ENCODE measurements around the gene NT5DC2. TPM values are rescaled to one million over a fixed set of nuclear protein-coding genes. Genes with fewer than 3 reads are reported as not detected.

Gene NT5DC2
- total and polyA plus RNA-seq, 2 experiments from 2014 or later, result 49.9 to 111 TPM

- no peaks in the 10 kb centered on the region for H3K9me2 ChIP-seq (ENCODE audit: insufficient read depth)
- 70 to 75% methylated on average over 8 of the region's 8 CpGs for WGBS, 2 experiments (ENCODE audit: low coverage in 1 of 2, low lambda C conversion rate in 2 of 2, missing lambda C conversion rate in 2 of 2)
- H2AFZ ChIP-seq, result no peak overlapping the region
- no peak for DNase-seq
- H3K27ac ChIP-seq, result no peak overlapping the region
- no peaks in the 10 kb centered on the region for H3K27me3 ChIP-seq (replicated peaks; ENCODE audit: insufficient read depth)
- H3K9me3 ChIP-seq (ENCODE audit: low read depth), result no peaks in the 10 kb centered on the region
- no peaks in the 10 kb centered on the region for H4K20me1 ChIP-seq (ENCODE audit: insufficient read depth)
- no peak overlapping the region for H3K4me2 ChIP-seq (ENCODE audit: unreplicated experiment)
- H3K9ac ChIP-seq, result no peak overlapping the region
- no peaks in the 10 kb centered on the region for H3F3A ChIP-seq (ENCODE audit: insufficient read depth)
- H3K4me1 ChIP-seq (ENCODE audit: insufficient read depth), result no peaks in the 10 kb centered on the region
- in situ Hi-C loops (cut with MboI), result no loop called here
- no peaks in the 10 kb centered on the region for H3K36me3 ChIP-seq (ENCODE audit: low read depth)
- H3K4me3 ChIP-seq, result no peak overlapping the region
- no peak for TF ChIP-seq EZH2 (IDR thresholded peaks at IDR 0.05; ENCODE audit: insufficient read depth, poor library complexity, severe bottlenecking)
- TF ChIP-seq EZH2phosphoT487 (IDR thresholded peaks at IDR 0.05; ENCODE audit: insufficient read depth, low read depth), result no peak
- H3K79me2 ChIP-seq (ENCODE audit: insufficient read depth), result no peaks in the 10 kb centered on the region
Measured at GRCh38 chr3:52521488-52521824, 12.2 kb downstream of the NT5DC2 start.

DNA sequence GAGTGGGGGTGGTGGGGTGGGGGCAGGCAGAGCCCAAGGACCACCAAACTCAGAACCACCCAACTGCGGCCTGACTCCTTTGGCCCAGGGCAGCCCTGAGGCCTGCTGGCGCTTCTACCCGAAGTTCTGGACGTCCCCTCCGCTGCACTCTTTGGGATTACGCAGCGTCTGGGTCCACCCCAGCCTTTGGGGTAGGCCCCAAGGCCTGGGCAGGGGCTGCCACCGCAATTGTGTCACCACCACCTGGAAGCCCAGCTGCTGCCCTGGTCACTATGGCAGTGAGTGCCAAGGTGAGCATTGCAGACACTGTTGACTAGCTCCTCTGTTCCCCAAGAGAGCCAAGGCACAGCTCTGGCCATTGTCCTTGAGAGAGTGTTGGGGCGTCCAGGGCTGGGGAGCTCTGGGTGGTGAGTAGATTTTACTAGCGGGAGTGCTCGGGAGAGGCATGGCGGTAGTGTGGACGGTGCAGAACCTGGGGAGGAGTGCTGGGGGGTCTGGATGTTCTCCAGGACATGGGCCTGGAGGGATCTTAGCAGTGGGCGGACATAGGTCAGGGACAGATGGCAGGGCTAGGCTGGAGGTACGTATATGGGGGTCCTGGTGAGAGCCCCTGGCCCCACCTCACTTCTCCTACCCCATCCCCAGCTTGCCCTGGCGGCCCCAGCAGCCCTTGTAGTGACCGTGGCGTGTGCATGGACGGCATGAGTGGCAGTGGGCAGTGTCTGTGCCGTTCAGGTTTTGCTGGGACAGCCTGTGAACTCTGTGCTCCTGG is 12.8 kb downstream of the NT5DC2 start:
- Histone ChIP-seq H3K9ac (no peak overlapping the region), H3F3A (ENCODE audit: insufficient read depth) (no peaks in the 10 kb centered on the region), H3K9me3 (ENCODE audit: low read depth) (no peaks in the 10 kb centered on the region), H3K79me2 (ENCODE audit: insufficient read depth) (no peaks in the 10 kb centered on the region), H3K27me3 (replicated peaks; ENCODE audit: insufficient read depth) (no peaks in the 10 kb centered on the region), H4K20me1 (ENCODE audit: insufficient read depth) (no peaks in the 10 kb centered on the region), H3K4me2 (ENCODE audit: unreplicated experiment) (no peak overlapping the region), H2AFZ (no peak overlapping the region), H3K4me3 (no peak overlapping the region), H3K9me2 (ENCODE audit: insufficient read depth) (no peaks in the 10 kb centered on the region), H3K27ac (no peak overlapping the region), H3K4me1 (ENCODE audit: insufficient read depth) (no peaks in the 10 kb centered on the region), H3K36me3 (ENCODE audit: low read depth) (no peaks in the 10 kb centered on the region)
- 92% methylated on average over 20 of the region's 20 CpGs for WGBS, 2 experiments (ENCODE audit: low coverage in 1 of 2, low lambda C conversion rate in 2 of 2, missing lambda C conversion rate in 2 of 2)
- TF ChIP-seq EZH2phosphoT487 (IDR thresholded peaks at IDR 0.05; ENCODE audit: insufficient read depth, low read depth) (no peak), EZH2 (IDR thresholded peaks at IDR 0.05; ENCODE audit: insufficient read depth, poor library complexity, severe bottlenecking) (no peak)
- no peak for DNase-seq
- in situ Hi-C loops (cut with MboI), result no loop called here

- Histone ChIP-seq H3K79me2 (ENCODE audit: insufficient read depth) (no peaks in the 10 kb centered on the region), H4K20me1 (ENCODE audit: insufficient read depth) (no peaks in the 10 kb centered on the region), H3F3A (ENCODE audit: insufficient read depth) (no peaks in the 10 kb centered on the region), H3K4me1 (ENCODE audit: insufficient read depth) (no peaks in the 10 kb centered on the region), H3K27me3 (replicated peaks; ENCODE audit: insufficient read depth) (no peaks in the 10 kb centered on the region), H2AFZ (no peak overlapping the region), H3K36me3 (ENCODE audit: low read depth) (no peaks in the 10 kb centered on the region), H3K27ac (no peak overlapping the region), H3K9me3 (ENCODE audit: low read depth) (no peaks in the 10 kb centered on the region), H3K9ac (no peak overlapping the region), H3K4me3 (no peak overlapping the region), H3K9me2 (ENCODE audit: insufficient read depth) (no peaks in the 10 kb centered on the region), H3K4me2 (ENCODE audit: unreplicated experiment) (no peak overlapping the region)
- no peak for DNase-seq
- 80 to 81% methylated on average over 14 of the region's 14 CpGs for WGBS, 2 experiments (ENCODE audit: low coverage in 1 of 2, low lambda C conversion rate in 2 of 2, missing lambda C conversion rate in 2 of 2)
- TF ChIP-seq EZH2 (IDR thresholded peaks at IDR 0.05; ENCODE audit: insufficient read depth, poor library complexity, severe bottlenecking), result no peak
- TF ChIP-seq EZH2phosphoT487 (IDR thresholded peaks at IDR 0.05; ENCODE audit: insufficient read depth, low read depth), result no peak
- in situ Hi-C loops (cut with MboI), result no loop called here
Measured at GRCh38 chr3:52520141-52520667, 13.5 kb downstream of the NT5DC2 start.

- DNase-seq, result no peak
- H3F3A ChIP-seq (ENCODE audit: insufficient read depth), result no peaks in the 10 kb centered on the region
- H2AFZ ChIP-seq, result no peak overlapping the region
- in situ Hi-C loops (cut with MboI), result no loop called here
- H3K36me3 ChIP-seq (ENCODE audit: low read depth), result no peaks in the 10 kb centered on the region
- no peaks in the 10 kb centered on the region for H4K20me1 ChIP-seq (ENCODE audit: insufficient read depth)
- TF ChIP-seq EZH2phosphoT487 (IDR thresholded peaks at IDR 0.05; ENCODE audit: insufficient read depth, low read depth) (no peak), EZH2 (IDR thresholded peaks at IDR 0.05; ENCODE audit: insufficient read depth, poor library complexity, severe bottlenecking) (no peak)
- WGBS, 2 experiments (ENCODE audit: low coverage in 1 of 2, low lambda C conversion rate in 2 of 2, missing lambda C conversion rate in 2 of 2), result 88% methylated on average over 22 of the region's 22 CpGs
- H3K27ac ChIP-seq, result no peak overlapping the region
- H3K9me3 ChIP-seq (ENCODE audit: low read depth), result no peaks in the 10 kb centered on the region
- H3K27me3 ChIP-seq (replicated peaks; ENCODE audit: insufficient read depth), result no peaks in the 10 kb centered on the region
- no peaks in the 10 kb centered on the region for H3K4me1 ChIP-seq (ENCODE audit: insufficient read depth)
- H3K4me2 ChIP-seq (ENCODE audit: unreplicated experiment), result no peak overlapping the region
- no peak overlapping the region for H3K9ac ChIP-seq
- H3K79me2 ChIP-seq (ENCODE audit: insufficient read depth), result no peaks in the 10 kb centered on the region
- H3K4me3 ChIP-seq, result no peak overlapping the region
- no peaks in the 10 kb centered on the region for H3K9me2 ChIP-seq (ENCODE audit: insufficient read depth)
Measured at GRCh38 chr3:52519445-52520140, 14.1 kb downstream of the NT5DC2 start.
